SH-SY5Y (cell line): ENCODE measurements around the gene CLDN15.

Experiments used
- GATA2 ChIP-seq: IDR thresholded peaks from 2 replicates; pipeline ENCODE4 v1.6.1; 2011; ENCODE audit warnings: mild to moderate bottlenecking, low read depth, low read length
- GATA3 ChIP-seq: IDR thresholded peaks from 2 replicates; pipeline ENCODE4 v1.6.1; 2011; ENCODE audit warnings: low read depth, mild to moderate bottlenecking, low read length, moderate library complexity

Gene CLDN15

DNA sequence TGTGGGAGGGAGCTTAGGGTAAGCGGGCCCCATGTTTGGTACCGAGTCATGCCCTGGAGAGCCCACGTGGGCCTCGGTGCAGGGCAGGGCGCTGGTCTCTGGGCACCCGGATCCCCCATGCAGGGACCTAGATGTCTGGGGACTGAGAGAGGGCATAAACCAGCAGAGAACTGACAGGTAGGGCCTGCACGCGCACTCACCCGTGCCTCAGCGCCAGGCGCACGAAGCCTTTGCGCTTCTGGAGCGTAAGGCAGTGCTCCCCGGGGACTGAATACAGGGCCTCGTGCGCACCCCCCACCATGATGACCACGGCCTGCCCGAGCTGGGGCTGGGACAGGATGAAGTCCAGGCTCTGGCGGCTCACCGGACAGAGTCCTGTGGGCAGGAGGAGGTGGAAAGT, 39.6 kb downstream of the CLDN15 start:
- no peak for TF ChIP-seq GATA3
- no peak for TF ChIP-seq GATA2

DNA sequence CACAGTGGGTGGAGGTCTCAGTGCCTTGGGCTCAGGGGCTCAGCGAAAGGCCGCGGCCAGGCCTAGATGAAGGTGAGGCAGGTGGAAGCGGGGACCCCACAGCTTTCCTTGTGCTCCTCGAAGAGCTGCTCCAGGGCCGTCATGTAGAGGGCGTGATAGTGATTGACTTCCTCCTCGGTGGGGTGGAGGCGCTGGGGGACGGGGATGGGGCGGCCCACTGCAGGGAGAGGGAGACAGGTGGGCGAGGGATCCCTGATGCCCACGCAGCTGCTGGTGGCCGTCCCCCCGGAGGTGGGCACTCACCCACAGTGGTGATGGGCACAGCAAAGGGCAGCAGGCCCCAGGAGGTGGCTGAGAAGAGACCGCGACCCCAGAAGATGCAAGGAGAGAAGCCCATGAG, 41.7 kb downstream of the CLDN15 start:
- TF ChIP-seq GATA2: no peak
- TF ChIP-seq GATA3: no peak

DNA sequence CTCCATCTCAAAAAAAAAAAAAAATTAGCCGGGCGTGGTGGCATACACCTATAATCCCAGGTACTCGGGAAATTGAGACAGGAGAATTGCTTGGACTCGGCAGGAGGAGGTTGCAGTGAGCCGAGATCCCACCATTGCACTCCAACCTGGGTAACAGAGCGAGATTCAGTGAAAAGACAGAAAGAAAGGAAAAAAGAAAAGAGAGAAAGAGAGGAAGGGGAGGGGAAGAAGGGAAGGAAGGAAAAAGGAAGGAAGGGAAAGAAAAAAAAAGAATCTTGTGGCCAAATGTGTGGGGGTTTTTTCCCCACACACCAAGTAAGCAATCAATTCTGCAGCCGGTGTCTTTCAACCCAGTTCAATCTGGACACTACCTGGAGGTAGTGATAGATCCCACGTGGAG, 48.5 kb downstream of the CLDN15 start:
- TF ChIP-seq GATA2: no peak
- no peak for TF ChIP-seq GATA3

DNA sequence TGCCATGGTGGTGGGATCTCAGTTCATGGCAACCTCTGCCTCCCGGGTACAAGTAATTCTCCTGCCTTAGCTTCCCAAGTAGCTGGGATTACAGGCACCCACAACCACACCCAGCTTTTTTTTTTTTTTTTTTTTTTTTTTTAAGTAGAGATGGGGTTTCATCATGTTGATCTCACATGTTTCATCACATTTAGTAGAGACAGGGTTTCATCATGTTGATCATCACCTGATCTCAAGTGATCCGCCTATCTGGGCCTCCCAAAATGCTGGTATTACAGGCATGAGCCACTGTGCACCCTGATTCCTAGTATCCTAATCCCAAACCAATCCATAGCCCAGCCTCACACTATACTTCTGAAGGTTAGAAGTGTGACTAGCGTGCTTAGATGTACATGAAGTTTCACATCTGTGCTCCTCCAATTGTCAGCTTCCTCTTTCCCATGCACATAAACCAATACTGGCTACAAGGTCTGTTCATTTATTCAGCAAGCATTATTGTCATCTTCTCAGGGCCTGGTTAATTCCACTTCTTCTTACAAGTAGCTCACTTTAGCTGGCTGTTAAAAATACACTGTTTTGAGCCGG, 50.7 kb downstream of the CLDN15 start:
- no peak for TF ChIP-seq GATA3
- TF ChIP-seq GATA2: no peak

DNA sequence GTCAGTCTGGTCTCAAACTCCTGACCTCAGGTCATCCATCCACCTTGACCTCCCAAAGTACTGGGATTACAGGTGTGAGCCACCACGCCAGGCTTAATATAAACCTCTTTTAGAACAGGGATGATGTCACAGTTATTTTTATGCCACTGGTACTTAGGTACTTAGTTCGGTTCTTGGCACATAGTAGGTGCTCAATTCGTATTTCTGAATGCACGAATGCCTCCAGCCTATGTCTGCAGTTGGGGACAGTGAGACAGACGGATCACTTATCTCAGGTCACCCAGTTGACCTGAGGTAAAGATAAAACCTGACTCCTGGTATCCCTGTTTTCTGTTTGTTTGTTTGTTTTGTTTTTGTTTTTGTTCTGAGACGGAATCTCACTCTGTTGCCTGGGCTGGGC, 51.4 kb downstream of the CLDN15 start:
- TF ChIP-seq GATA3 (no peak), GATA2 (no peak)

DNA sequence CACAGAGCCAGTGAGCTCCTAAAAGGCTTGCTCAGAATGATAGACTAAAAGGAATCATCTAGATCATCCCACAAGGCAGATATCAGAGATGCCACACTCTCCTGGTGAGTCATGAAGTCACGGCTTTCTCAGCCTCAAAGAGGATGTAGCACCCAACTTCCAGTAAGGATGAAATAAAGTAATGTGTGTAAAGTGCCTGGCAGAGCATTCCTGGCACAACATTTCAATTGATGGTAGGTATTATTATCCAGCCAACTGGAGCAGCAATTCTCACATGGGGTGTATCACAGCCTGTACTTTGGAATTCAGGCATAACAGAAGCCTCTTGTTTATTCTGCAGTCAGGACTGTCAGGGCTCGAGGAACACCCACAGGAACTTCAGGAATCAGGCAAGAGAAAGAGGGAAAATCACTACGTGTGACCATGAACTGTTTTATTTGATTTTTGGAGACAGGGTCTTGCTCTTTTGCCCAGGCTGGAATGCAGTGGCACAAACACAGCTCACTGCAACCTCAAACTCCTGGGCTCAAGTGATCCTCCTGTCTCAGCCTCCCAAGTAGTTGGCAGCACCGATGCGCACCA, 52.3 kb downstream of the CLDN15 start:
- TF ChIP-seq GATA3 (no peak), GATA2 (no peak)
